ENCODE data around the gene ZFP62. TPM values are rescaled to one million over a fixed set of nuclear protein-coding genes. Genes with fewer than 3 reads are reported as not detected.

The ZFP62 gene
- total RNA-seq, 1 experiment from 2014 or later, result 16.2 TPM

DNA sequence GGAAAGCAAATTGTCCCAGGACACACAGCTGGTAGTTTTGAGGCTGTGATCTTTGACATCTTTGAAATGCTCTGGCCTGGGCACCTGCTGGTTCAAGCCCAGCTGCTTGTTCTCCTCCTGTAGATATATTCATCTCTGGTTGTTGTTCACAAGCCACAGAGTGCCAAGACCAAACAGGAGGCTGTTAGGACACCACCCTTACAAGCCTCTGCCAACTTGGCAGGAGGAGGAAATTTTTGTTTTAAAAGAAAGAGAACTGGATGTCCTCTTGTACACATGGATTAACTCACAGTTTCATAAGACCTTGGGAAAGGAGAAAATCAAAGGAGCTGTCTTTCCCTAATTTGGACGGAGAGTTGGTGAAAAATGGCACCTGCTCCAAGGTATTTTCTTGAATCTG lies 8.5 kb upstream of the ZFP62 start:
- no peak for DNase-seq (ENCODE audit: low read depth)

- peak; percentile 67 for DNase-seq (ENCODE audit: low read depth)
Observed at GRCh38 chr5:180868960-180869359, 7.9 kb upstream of the ZFP62 start.

- DNase-seq (ENCODE audit: low read depth), result no peak
Observed at GRCh38 chr5:180866985-180867384, 5.9 kb upstream of the ZFP62 start.

GRCh38 chr5:180865981-180866695 lies 5.1 kb upstream of the ZFP62 start:
- DNase-seq (ENCODE audit: low read depth), result no peak

DNA sequence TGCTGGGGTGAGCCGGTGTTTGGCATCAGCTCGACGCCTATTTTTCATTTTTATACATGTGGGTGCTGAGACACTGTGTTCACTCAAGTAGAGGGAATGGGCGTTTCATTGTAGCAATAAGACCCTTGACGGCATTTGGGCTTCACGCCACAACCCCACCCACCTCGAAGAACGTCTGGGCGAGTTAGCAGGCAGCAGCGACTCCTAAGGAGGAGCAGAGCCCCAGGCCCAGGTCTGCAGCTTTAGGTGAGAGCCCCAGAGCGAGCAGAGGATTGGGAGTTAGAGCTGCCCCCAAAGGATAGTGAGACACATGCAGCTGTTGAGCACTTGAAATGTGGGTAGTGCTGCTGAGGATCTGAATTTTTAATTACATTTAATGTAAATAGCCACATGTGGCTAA lies 1.6 kb upstream of the ZFP62 start:
- no peak for DNase-seq (ENCODE audit: low read depth)

DNA sequence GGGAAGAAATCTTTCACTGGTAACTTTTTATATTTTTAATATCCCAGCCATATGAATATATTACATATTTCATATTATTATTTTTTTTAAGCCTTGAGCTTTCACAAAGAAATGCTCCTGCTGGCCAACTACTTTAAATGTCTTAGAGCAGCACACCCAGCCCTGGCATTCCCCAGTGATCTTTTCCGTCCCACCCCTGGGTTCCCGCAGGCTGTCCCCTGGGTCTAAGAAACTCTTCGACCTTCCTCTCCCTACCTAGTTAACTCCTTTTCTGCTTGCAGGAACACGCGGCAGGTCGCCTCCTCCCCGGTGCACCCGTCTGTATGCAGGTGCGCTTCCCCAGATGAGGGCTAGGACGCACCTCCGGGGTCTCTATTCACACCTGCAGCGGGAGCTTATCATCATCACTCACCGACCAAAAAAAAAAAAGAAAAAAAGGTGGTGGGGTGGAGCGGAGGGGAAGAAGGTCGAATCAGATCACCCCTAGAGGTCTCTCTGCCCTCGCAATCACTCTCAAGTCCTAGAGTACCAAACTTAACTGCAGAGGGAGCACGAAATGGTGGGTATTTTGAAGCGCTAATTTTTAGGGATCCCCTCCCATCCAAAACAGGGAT lies 696 bp downstream of the ZFP62 start:
- DNase-seq (ENCODE audit: low read depth), result peak; percentile 67

DNA sequence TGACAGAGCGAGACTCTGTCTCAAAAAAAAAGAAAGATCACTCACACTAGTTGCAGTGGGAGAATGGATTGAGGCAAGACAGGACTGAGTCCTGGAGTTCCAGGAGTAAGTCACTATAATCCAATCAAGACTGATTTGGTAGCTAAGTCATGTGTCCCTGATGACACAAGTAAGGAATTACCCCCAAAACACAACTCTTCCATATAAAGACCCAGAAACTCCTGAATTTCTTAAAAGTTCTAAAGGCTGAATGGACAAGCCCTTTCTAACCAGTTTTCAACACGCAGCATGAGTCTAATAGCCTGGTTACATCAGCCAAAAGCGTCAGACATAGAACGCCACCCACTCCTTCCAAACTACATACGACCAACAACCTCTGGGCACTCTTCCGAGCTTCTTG lies 2.5 kb downstream of the ZFP62 start:
- DNase-seq (ENCODE audit: low read depth), result no peak

DNA sequence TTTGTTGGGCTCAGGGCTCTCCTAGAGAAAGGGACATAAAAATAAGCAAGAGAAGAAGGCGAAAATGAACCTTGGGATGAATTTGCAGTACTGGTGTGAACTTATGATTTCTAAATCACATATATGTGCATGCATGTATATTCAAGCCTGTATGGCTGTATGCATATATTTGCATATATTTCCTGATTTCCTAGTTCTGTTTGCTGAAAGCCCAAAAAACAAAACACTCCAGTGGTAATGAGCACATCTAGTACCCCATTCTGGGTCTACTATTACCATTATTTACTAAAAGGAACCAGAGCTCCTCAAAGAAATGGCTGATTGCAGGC lies 7.3 kb downstream of the ZFP62 start:
- no peak for DNase-seq (ENCODE audit: low read depth)

DNA sequence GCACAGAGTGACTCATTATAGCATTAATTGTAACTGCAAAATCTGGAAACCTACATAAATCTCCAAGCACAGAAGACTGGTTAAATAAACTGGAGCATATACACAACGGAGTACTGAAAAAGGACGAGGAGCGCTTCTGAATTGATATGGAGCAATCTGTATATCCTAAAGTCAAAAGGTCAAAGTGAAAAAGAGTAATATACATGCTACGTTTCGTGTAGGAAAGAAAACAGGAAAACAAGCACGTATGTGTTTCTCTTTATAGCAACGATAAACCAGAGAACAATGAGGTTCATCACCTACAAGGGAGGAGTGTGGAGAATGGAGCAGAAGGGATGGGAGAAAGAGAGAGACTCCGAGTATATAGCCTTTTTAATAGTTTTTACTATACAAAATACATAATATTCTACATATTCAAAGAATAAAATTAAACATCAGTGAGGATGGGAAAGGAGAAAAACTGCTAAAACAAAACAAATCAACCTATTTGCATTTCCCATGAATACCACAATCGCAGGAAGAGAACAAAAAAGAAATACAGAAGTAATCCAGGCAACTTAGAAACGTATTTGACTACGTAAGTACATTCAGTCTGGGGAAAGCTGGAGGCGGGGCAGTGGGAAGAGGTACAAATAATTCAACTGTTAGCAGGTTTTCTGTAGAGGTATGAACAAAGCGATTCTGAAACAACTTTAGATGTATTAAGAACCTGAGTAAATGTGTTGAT lies 7.8 kb downstream of the ZFP62 start:
- DNase-seq (ENCODE audit: low read depth), result no peak

- no peak for DNase-seq (ENCODE audit: low read depth)
Observed at GRCh38 chr5:180852495-180852894, 8.6 kb downstream of the ZFP62 start.

- DNase-seq (ENCODE audit: low read depth), result no peak
Observed at GRCh38 chr5:180850434-180851078, 10.5 kb downstream of the ZFP62 start.

- no peak for DNase-seq (ENCODE audit: low read depth)
Observed at GRCh38 chr5:180849827-180850226, 11.2 kb downstream of the ZFP62 start.

GRCh38 chr5:180848878-180849277 lies 12.2 kb downstream of the ZFP62 start:
- no peak for DNase-seq (ENCODE audit: low read depth)

DNA sequence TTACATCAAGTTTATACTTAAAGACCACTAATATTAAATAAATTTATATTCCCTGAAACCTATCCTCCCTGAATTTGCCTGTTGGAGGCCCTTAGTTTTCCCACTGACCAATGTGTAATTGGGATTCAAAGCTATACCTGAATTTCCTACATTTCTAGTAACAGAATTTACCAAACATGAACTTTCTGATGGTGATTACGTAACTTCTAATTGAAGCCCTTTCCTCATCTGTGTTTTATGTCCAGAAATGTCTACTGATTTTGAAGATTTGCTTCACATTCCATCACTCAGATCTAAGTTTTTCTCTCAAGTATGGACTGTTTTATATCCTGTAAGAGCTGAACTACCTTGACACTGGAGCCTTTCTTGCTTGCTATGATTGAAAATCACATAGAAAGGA lies 12.8 kb downstream of the ZFP62 start:
- no peak for DNase-seq (ENCODE audit: low read depth)

- DNase-seq (ENCODE audit: low read depth), result no peak
Observed at GRCh38 chr5:180847026-180847425, 14.1 kb downstream of the ZFP62 start.

DNA sequence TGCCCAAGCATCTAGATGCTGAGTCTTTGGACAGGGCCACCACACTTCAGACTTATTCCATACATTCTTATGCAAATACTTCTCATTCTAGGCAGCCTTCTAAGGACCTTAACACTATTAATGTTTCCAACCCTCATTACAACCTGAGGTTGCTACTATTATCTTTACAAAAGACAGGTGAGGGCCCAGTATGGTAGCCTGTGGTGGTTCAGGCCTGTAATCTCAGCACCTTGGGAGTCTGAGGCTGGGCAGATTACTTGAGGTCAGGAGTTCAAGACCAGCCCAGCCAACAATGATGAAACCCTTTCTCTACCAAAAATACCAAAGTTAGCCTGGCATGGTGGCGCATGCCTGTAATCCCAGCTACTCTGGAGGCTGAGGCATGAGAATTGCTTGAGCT lies 16.2 kb downstream of the ZFP62 start:
- DNase-seq (ENCODE audit: low read depth), result no peak

GRCh38 chr5:180844432-180844831 lies 16.6 kb downstream of the ZFP62 start:
- no peak for DNase-seq (ENCODE audit: low read depth)

DNA sequence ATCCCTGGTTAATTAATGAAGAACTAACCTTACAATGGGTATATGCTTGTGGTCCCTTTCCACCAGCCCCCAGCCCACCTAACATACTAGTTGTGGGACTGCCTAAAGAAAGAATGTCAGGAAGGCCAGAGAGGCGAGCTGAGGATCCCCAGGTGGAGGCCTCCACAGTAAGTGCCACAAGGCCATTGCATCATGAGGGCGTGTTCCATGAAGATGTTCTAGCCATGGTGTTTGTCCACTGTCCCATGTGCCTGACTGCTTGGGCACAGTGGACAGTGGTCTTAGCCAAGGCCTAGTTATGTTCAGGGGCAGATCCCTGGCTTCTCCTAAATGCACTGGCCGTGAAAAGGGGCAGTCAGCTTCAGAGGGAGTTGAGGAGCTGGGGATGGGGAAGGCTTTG lies 21.1 kb downstream of the ZFP62 start:
- no peak for DNase-seq (ENCODE audit: low read depth)

DNA sequence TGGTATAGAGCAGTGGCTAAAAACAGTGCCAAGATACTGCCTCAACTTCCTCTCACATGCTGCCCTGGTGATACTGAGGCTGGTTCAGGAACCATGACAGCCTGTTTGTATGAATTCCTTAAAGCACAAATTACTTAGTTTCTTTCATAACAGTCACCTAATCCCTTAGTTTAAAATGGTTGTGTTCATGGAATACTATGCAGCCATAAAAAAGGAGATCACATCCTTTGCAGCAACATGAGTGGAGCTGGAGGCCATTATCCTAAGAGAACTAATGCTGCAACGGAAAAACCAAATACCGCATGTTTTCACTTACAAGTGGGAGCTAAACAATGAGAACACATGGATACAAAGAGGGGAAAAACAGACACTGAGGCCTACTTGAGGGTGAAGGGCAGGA lies 21.8 kb downstream of the ZFP62 start:
- DNase-seq (ENCODE audit: low read depth), result no peak

GRCh38 chr5:180837478-180837877 lies 23.6 kb downstream of the ZFP62 start:
- DNase-seq (ENCODE audit: low read depth), result no peak

DNA sequence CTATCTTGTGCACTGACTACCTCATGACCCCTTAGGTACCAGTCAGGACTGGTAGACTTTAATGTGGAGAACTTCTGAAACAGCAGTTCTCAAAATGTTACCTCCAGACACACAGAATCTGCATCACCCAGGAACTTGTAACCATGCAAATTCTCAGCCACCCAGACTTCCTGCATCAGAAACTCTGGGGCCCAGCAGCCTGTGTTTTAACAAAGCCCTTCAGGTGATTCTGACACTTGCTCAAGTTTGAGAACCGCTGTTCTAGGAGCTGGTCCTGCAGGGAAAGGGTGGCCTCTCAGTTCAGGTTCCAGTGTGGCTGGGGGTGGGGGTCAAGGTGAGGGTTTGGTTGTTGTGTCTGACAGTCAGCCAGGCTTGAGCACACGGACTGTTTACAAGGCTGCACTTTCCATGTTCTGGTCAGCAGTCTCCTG lies 28.4 kb downstream of the ZFP62 start:
- no peak for DNase-seq (ENCODE audit: low read depth)

Measured in HT1080 (cell line).